Naive thymus-derived CD8-positive, alpha-beta T cell (primary cell): ENCODE results near the gene AUTS2. TPM values are rescaled to one million over a fixed set of nuclear protein-coding genes. Genes with fewer than 3 reads are reported as not detected.

ENCODE experiments used
- ATAC-seq, 2 donors: fragments of 150-1000 bp; cut with Tn5 transposase in 1 of 2; sonication (Bioruptor Pico), chemical (Tn5 transposase) in 1 of 2; 1 replicate in 1 of 2; 2 replicates in 1 of 2; pipeline ENCODE4 v1.10.0; 2021; ENCODE audit warnings: mild to moderate bottlenecking in 2 of 2, moderate library complexity in 2 of 2
- POLR2A ChIA-PET: fragments of 350-600 bp; sonication (Branson Sonifier 250); formaldehyde crosslinking; loops from one replicate; lab custom pipeline; 2021; ENCODE audit warnings: antibody characterized with exemption; lab: Charles Lee
- DNase-seq, 10 donors: peaks; one replicate each; pipeline versions ENCODE4 v3.0.0 to v3.0.0-alpha.2; 2020 to 2022
- H3K27ac Mint-ChIP-seq, 10 donors: one replicate each; pipeline ENCODE4 v1.8.0; 2020 to 2022; ENCODE audit warnings: mild to moderate bottlenecking in 10 of 10, mixed read lengths in 10 of 10, moderate library complexity in 4 of 10, inconsistent platforms in 1 of 10
- H3K27me3 Mint-ChIP-seq, 5 donors: one replicate each; pipeline ENCODE4 v1.8.0; 2021 to 2022; ENCODE audit warnings: mixed read lengths in 5 of 5
- H3K36me3 Mint-ChIP-seq, 3 donors: one replicate each; pipeline ENCODE4 v1.8.0; 2020 to 2022; ENCODE audit warnings: mixed read lengths in 3 of 3, mild to moderate bottlenecking in 2 of 3, inconsistent platforms in 1 of 3
- H3K4me1 Mint-ChIP-seq, 4 donors: one replicate each; pipeline ENCODE4 v1.8.0; 2021 to 2022; ENCODE audit warnings: mixed read lengths in 4 of 4
- H3K4me3 Mint-ChIP-seq, 10 donors: one replicate each; pipeline ENCODE4 v1.8.0; 2020 to 2022; ENCODE audit warnings: mild to moderate bottlenecking in 10 of 10, mixed read lengths in 10 of 10, moderate library complexity in 6 of 10, inconsistent platforms in 1 of 10
- H3K9me3 Mint-ChIP-seq, 9 donors: one replicate each; pipeline ENCODE4 v1.8.0; 2020 to 2022; ENCODE audit warnings: mixed read lengths in 9 of 9, mild to moderate bottlenecking in 3 of 9, inconsistent platforms in 1 of 9, moderate library complexity in 1 of 9
- polyA plus RNA-seq, 3 donors: library from polyadenylated mRNA; unstranded; fragments of 300-500 nt; fragmentation: Illumina TruSeq; gene quantifications; one replicate each; pipeline ENCODE4 v1.2.3, GENCODE V29; 2021
- total RNA-seq, 8 experiments: library from RNA in 2 of 8; stranded (reverse) in 2 of 8; gene quantifications; one replicate each; pipeline ENCODE4 v1.2.3 and lab custom pipeline; 2021 to 2026

The AUTS2 gene
- total and polyA plus RNA-seq, 5 experiments from 2014 or later: 0.36 to 4.6 (median 3.0) TPM

GRCh38 chr7:69966766-69967591 is 368.7 kb downstream of the AUTS2 start:
- Mint-ChIP-seq H3K27me3 (peaks cover 0 to 12% (median 0%) of the 10 kb centered on the region in 5 donors), H3K4me1 (peaks cover 9 to 29% (median 13%) of the 10 kb centered on the region in 4 donors), H3K9me3 (no peaks in the 10 kb centered on the region), H3K27ac (no peak overlapping the region), H3K36me3 (no peaks in the 10 kb centered on the region), H3K4me3 (no peak overlapping the region)
- POLR2A ChIA-PET: no interaction called here
- DNase-seq: no peak
- no peak for ATAC-seq

GRCh38 chr7:69967689-69968450 is 369.6 kb downstream of the AUTS2 start:
- Mint-ChIP-seq H3K9me3 (no peaks in the 10 kb centered on the region), H3K27ac (no peak overlapping the region), H3K4me1 (peaks cover 4 to 20% (median 6%) of the 10 kb centered on the region in 4 donors), H3K4me3 (no peak overlapping the region), H3K27me3 (peaks cover 0 to 12% (median 0%) of the 10 kb centered on the region in 5 donors), H3K36me3 (no peaks in the 10 kb centered on the region)
- no peak for DNase-seq
- POLR2A ChIA-PET: no interaction called here
- ATAC-seq: no peak

GRCh38 chr7:69968969-69969556 is 370.8 kb downstream of the AUTS2 start:
- H3K36me3 Mint-ChIP-seq: no peaks in the 10 kb centered on the region
- peaks cover 0 to 8% (median 2%) of the 10 kb centered on the region in 4 donors for H3K4me1 Mint-ChIP-seq
- POLR2A ChIA-PET: no interaction called here

GRCh38 chr7:69981646-69982045 is 383.4 kb downstream of the AUTS2 start:
- no peak overlapping the region for H3K4me3 Mint-ChIP-seq
- no peaks in the 10 kb centered on the region for H3K36me3 Mint-ChIP-seq
- no peak for DNase-seq
- peaks cover 0 to 8% (median 2%) of the 10 kb centered on the region in 5 donors for H3K27me3 Mint-ChIP-seq
- no peak for ATAC-seq
- no peak overlapping the region for H3K27ac Mint-ChIP-seq
- POLR2A ChIA-PET: no interaction called here
- H3K9me3 Mint-ChIP-seq: peaks cover 0 to 4% (median 0%) of the 10 kb centered on the region in 9 donors
- no peaks in the 10 kb centered on the region for H3K4me1 Mint-ChIP-seq

More at GRCh38 chr7:69968969-69969556, 370.8 kb downstream of the AUTS2 start:
- H3K9me3 Mint-ChIP-seq: peaks cover 0 to 4% (median 0%) of the 10 kb centered on the region in 9 donors
- no peak for DNase-seq
- peaks cover 0 to 12% (median 1%) of the 10 kb centered on the region in 5 donors for H3K27me3 Mint-ChIP-seq
- no peak overlapping the region for H3K27ac Mint-ChIP-seq
- ATAC-seq: no peak
- no peak overlapping the region for H3K4me3 Mint-ChIP-seq

GRCh38 chr7:69982197-69982596 is 383.9 kb downstream of the AUTS2 start:
- Mint-ChIP-seq H3K36me3 (no peaks in the 10 kb centered on the region), H3K9me3 (peaks cover 0 to 4% (median 0%) of the 10 kb centered on the region in 9 donors), H3K27ac (no peak overlapping the region), H3K4me1 (no peaks in the 10 kb centered on the region), H3K27me3 (peaks cover 0 to 8% (median 2%) of the 10 kb centered on the region in 5 donors), H3K4me3 (no peak overlapping the region)
- ATAC-seq: no peak
- no peak for DNase-seq
- POLR2A ChIA-PET: no interaction called here

- DNase-seq (no peak), ATAC-seq (no peak)
- H3K36me3 Mint-ChIP-seq: no peaks in the 10 kb centered on the region
- H3K27ac Mint-ChIP-seq: no peak overlapping the region
- POLR2A ChIA-PET: no interaction called here
- H3K4me3 Mint-ChIP-seq: no peak overlapping the region
- peaks cover 0 to 3% (median 2%) of the 10 kb centered on the region in 5 donors for H3K27me3 Mint-ChIP-seq
- H3K9me3 Mint-ChIP-seq: no peaks in the 10 kb centered on the region
- peaks cover 0 to 4% (median 1%) of the 10 kb centered on the region in 4 donors for H3K4me1 Mint-ChIP-seq
Observed at GRCh38 chr7:69989551-69989950, 391.3 kb downstream of the AUTS2 start.

- DNase-seq (no peak), ATAC-seq (no peak)
- POLR2A ChIA-PET: no interaction called here
- Mint-ChIP-seq H3K27ac (peak overlapping the region in 1 of 10 donors; percentile 18), H3K36me3 (no peaks in the 10 kb centered on the region), H3K9me3 (no peaks in the 10 kb centered on the region), H3K4me1 (peaks cover 0 to 4% (median 1%) of the 10 kb centered on the region in 4 donors), H3K4me3 (no peak overlapping the region), H3K27me3 (peaks cover 0 to 1% (median 0%) of the 10 kb centered on the region in 5 donors)
Observed at GRCh38 chr7:69992938-69993337, 394.7 kb downstream of the AUTS2 start.

GRCh38 chr7:69994218-69994617 is 395.9 kb downstream of the AUTS2 start:
- ATAC-seq (no peak), DNase-seq (no peak)
- Mint-ChIP-seq H3K4me1 (peaks cover 0 to 4% (median 1%) of the 10 kb centered on the region in 4 donors), H3K4me3 (no peak overlapping the region), H3K9me3 (no peaks in the 10 kb centered on the region), H3K27me3 (no peaks in the 10 kb centered on the region), H3K36me3 (no peaks in the 10 kb centered on the region), H3K27ac (no peak overlapping the region)
- POLR2A ChIA-PET: no interaction called here

GRCh38 chr7:69994886-69995542 is 396.7 kb downstream of the AUTS2 start:
- POLR2A ChIA-PET: no interaction called here
- ATAC-seq (no peak), DNase-seq (no peak)
- Mint-ChIP-seq H3K4me3 (no peak overlapping the region), H3K9me3 (no peaks in the 10 kb centered on the region), H3K4me1 (peaks cover 0 to 4% (median 1%) of the 10 kb centered on the region in 4 donors), H3K27me3 (no peaks in the 10 kb centered on the region), H3K27ac (peak overlapping the region in 1 of 10 donors; percentile 7), H3K36me3 (no peaks in the 10 kb centered on the region)

GRCh38 chr7:69996121-69996520 is 397.8 kb downstream of the AUTS2 start:
- no peak for ATAC-seq
- Mint-ChIP-seq H3K4me1 (peaks cover 0 to 4% (median 1%) of the 10 kb centered on the region in 4 donors), H3K9me3 (no peaks in the 10 kb centered on the region), H3K4me3 (no peak overlapping the region), H3K27ac (no peak overlapping the region), H3K36me3 (no peaks in the 10 kb centered on the region), H3K27me3 (no peaks in the 10 kb centered on the region)
- no peak for DNase-seq
- POLR2A ChIA-PET: no interaction called here

GRCh38 chr7:70000737-70001348 is 402.6 kb downstream of the AUTS2 start:
- no peaks in the 10 kb centered on the region for H3K9me3 Mint-ChIP-seq
- POLR2A ChIA-PET: no interaction called here
- ATAC-seq (no peak), DNase-seq (no peak)
- H3K36me3 Mint-ChIP-seq: no peaks in the 10 kb centered on the region
- H3K4me1 Mint-ChIP-seq: peaks cover under 1 to 9% (median 6%) of the 10 kb centered on the region in 4 donors
- no peak overlapping the region for H3K4me3 Mint-ChIP-seq
- H3K27me3 Mint-ChIP-seq: peaks cover 0 to 2% (median 0%) of the 10 kb centered on the region in 5 donors
- no peak overlapping the region for H3K27ac Mint-ChIP-seq

GRCh38 chr7:70005480-70005879 is 407.2 kb downstream of the AUTS2 start:
- DNase-seq (no peak), ATAC-seq (no peak)
- no peaks in the 10 kb centered on the region for H3K9me3 Mint-ChIP-seq
- peaks cover 8 to 20% (median 17%) of the 10 kb centered on the region in 4 donors for H3K4me1 Mint-ChIP-seq
- H3K27ac Mint-ChIP-seq: no peak overlapping the region
- POLR2A ChIA-PET: no interaction called here
- H3K27me3 Mint-ChIP-seq: peaks cover 0 to 3% (median 0%) of the 10 kb centered on the region in 5 donors
- peak overlapping the region in 3 of 10 donors; percentile 12 to 43 (median 21) for H3K4me3 Mint-ChIP-seq
- H3K36me3 Mint-ChIP-seq: no peaks in the 10 kb centered on the region
